Lung (tissue), 12 donors: ENCODE data around the gene ST8SIA1. TPM values are rescaled to one million over a fixed set of nuclear protein-coding genes. Genes with fewer than 3 reads are reported as not detected.

Experiments used
- ATAC-seq: fragments of 200-7000 bp; cut with Tn5 transposase; one replicate; pipeline ENCODE4 v1.9.1; 2020; ENCODE audit warnings: moderate number of reproducible peaks; ENCODE audit not compliant: insufficient read depth, low FRiP score
- DNase-seq, 3 donors: peaks; one replicate each; pipeline ENCODE4 v3.0.0-alpha.2; 2013 to 2017
- H3K27ac ChIP-seq, 2 donors: one replicate each; pipeline ENCODE4 v1.5.1; 2013; ENCODE audit warnings: mild to moderate bottlenecking in 2 of 2, moderate library complexity in 2 of 2, control low read depth in 1 of 2, inconsistent platforms in 1 of 2, low read depth in 1 of 2, low read length in 1 of 2
- H3K27me3 ChIP-seq, 3 donors: one replicate each; pipeline ENCODE4 v1.5.1; 2013; ENCODE audit warnings: low read length in 2 of 3; ENCODE audit not compliant: control insufficient read depth in 3 of 3, insufficient read depth in 3 of 3
- H3K36me3 ChIP-seq, 4 donors: one replicate each; pipeline ENCODE4 v1.5.1; 2013; ENCODE audit warnings: low read length in 4 of 4, mild to moderate bottlenecking in 1 of 4, moderate library complexity in 1 of 4; ENCODE audit not compliant: control insufficient read depth in 4 of 4, insufficient read depth in 4 of 4
- H3K4me1 ChIP-seq, 5 donors: one replicate each; pipeline ENCODE4 v1.5.1; 2013; ENCODE audit warnings: low read length in 5 of 5, mild to moderate bottlenecking in 2 of 5, moderate library complexity in 1 of 5; ENCODE audit not compliant: control insufficient read depth in 5 of 5, insufficient read depth in 5 of 5
- H3K4me3 ChIP-seq: one replicate; pipeline ENCODE4 v1.5.1; 2013; ENCODE audit warnings: mild to moderate bottlenecking, control low read depth, moderate library complexity
- H3K9ac ChIP-seq, 2 donors: one replicate each; pipeline ENCODE4 v1.5.1; 2013; ENCODE audit warnings: low read length in 2 of 2, control low read depth in 1 of 2; ENCODE audit not compliant: insufficient read depth in 1 of 2
- H3K9me3 ChIP-seq, 4 donors: one replicate each; pipeline ENCODE4 v1.5.1; 2013; ENCODE audit warnings: low read length in 3 of 4, mild to moderate bottlenecking in 1 of 4, moderate library complexity in 1 of 4; ENCODE audit not compliant: control insufficient read depth in 4 of 4, insufficient read depth in 3 of 4
- WGBS, 2 donors: extraction: QIAGEN DNeasy Blood & Tissue Kit; methylation state at CpG; one replicate each; pipeline ENCODE4 v1.1.7; 2013; 5-methylcytosine and 5-hydroxymethylcytosine counted together
- polyA plus RNA-seq, 2 donors: library from polyadenylated mRNA; stranded (reverse); fragments of 200-250 nt; gene quantifications; one replicate each; pipeline ENCODE4 v1.2.1, GENCODE V29; 2013
- total RNA-seq, 2 donors: library from RNA; depleted of rRNA in 1 of 2; stranded (reverse); fragments of >200 nt in 1 of 2; gene quantifications; one replicate each; pipeline ENCODE4 v1.2.1, GENCODE V29; 2014 to 2021
- TF ChIP-seq, protein P1 (sequence below): IDR thresholded peaks from 2 replicates; pipeline ENCODE4 v1.5.1; 2012; ENCODE audit warnings: mild to moderate bottlenecking; ENCODE audit errors: control extremely low read depth, extremely low read depth
- donor health status: control.
- donor health status: control.
- donor health status: Bipolar disorder and iron deficiency.
- donor health status: healthy.
- donor health status: DM: yes; HTN: yes; CAD: no.

The ST8SIA1 gene
- total and polyA plus RNA-seq, 4 donors, result 1.2 to 20.9 (median 3.5) TPM

DNA sequence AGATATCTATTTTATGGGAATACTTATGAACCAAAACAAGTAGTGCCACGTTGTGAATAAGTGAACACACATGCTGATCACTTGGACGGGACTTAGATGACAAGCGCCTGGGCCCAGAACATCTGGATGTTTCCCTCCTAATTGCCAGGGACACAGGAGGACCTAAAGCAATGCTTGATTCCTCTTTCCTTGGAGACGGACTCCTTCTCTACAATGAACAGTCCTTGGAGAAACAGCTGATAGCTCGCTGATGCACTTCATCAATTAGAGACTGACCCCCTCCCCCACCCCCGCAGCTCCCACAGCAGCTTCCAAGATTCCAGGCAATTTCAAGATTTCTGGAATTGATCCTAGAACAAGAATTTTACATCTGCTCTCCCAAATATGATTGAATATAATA is 86.4 kb downstream of the ST8SIA1 start:
- no peak overlapping the region for H3K9ac ChIP-seq
- peaks cover 0 to 2% (median 0%) of the 10 kb centered on the region in 4 donors for H3K36me3 ChIP-seq
- no peak overlapping the region for H3K27ac ChIP-seq
- ATAC-seq (no peak), DNase-seq (peak; percentile 90 to 98 (median 98))
- peaks cover 0 to 41% (median 7%) of the 10 kb centered on the region in 5 donors for H3K4me1 ChIP-seq
- TF ChIP-seq, protein P1, sequence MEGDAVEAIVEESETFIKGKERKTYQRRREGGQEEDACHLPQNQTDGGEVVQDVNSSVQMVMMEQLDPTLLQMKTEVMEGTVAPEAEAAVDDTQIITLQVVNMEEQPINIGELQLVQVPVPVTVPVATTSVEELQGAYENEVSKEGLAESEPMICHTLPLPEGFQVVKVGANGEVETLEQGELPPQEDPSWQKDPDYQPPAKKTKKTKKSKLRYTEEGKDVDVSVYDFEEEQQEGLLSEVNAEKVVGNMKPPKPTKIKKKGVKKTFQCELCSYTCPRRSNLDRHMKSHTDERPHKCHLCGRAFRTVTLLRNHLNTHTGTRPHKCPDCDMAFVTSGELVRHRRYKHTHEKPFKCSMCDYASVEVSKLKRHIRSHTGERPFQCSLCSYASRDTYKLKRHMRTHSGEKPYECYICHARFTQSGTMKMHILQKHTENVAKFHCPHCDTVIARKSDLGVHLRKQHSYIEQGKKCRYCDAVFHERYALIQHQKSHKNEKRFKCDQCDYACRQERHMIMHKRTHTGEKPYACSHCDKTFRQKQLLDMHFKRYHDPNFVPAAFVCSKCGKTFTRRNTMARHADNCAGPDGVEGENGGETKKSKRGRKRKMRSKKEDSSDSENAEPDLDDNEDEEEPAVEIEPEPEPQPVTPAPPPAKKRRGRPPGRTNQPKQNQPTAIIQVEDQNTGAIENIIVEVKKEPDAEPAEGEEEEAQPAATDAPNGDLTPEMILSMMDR, result no peak
- no peaks in the 10 kb centered on the region for H3K27me3 ChIP-seq
- H3K9me3 ChIP-seq, result no peaks in the 10 kb centered on the region
- no peak overlapping the region for H3K4me3 ChIP-seq
- WGBS, 2 donors, result 76 to 85% methylated on average over 6 of the region's 6 CpGs

DNA sequence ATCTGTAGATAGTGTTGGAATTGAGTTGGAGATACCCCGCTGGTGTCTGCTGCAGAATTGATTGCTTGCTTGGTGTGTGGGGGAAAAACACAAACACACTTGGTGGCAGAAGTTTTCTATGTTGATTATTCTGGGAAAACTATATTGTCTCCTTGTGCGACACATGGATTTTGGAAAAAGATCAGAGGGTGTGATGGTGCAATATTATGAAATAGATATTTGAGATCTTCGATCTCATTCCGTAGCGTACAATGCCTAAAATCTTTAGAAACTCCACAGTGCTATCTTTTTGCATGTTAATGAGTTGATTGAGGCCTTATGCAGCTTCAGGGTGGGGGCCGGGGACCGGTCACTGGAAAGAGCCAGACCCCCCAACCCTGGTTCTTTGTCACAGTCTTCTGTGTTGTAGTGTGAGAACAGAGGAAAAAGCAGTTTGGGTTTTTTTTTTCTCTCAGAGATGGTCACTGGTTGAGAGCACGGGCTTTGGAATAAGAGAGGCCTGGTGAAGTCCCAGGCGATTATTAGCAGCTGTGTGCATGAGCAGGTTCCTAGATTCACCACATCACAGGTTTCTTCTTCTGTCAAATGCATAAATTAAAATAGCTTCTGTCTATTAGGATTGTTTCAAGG is 88.2 kb downstream of the ST8SIA1 start:
- Histone ChIP-seq H3K27me3 (no peaks in the 10 kb centered on the region), H3K4me1 (peaks cover 0 to 31% (median 6%) of the 10 kb centered on the region in 5 donors), H3K9me3 (no peaks in the 10 kb centered on the region), H3K27ac (no peak overlapping the region), H3K4me3 (no peak overlapping the region), H3K36me3 (peaks cover 0 to 2% (median 0%) of the 10 kb centered on the region in 4 donors), H3K9ac (no peak overlapping the region)
- WGBS, 2 donors, result 88 to 89% methylated on average over 9 of the region's 9 CpGs
- TF ChIP-seq, protein P1, result no peak
- ATAC-seq (no peak), DNase-seq (peak in 2 of 3 donors; percentile 50 to 65)

DNA sequence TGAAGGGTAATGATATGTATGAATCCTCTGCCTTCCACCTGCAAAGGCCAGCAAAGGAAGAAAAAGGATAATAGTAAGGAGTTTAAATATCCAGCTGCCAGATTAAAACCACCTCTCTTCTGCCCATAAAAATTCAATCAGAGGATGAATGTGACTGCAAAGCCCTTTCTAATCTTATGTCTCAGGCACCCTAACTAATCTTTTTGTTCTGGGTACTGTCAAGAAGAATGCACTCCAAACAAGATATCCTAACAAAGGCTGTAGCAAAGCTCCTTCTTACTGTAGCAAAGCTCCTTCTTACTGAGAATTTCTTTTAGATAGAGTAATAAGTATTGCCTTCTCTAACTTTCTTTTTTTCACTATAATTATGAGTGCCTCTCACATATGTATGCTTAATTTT is 91.8 kb downstream of the ST8SIA1 start:
- Histone ChIP-seq H3K4me1 (peaks cover 0 to 21% (median 2%) of the 10 kb centered on the region in 5 donors), H3K36me3 (peaks cover 0 to 2% (median 0%) of the 10 kb centered on the region in 4 donors), H3K9ac (no peak overlapping the region), H3K27me3 (no peaks in the 10 kb centered on the region), H3K4me3 (no peak overlapping the region), H3K9me3 (peaks cover 0 to 3% (median 0%) of the 10 kb centered on the region in 4 donors), H3K27ac (no peak overlapping the region)
- TF ChIP-seq, protein P1, result no peak
- ATAC-seq (no peak), DNase-seq (no peak)

DNA sequence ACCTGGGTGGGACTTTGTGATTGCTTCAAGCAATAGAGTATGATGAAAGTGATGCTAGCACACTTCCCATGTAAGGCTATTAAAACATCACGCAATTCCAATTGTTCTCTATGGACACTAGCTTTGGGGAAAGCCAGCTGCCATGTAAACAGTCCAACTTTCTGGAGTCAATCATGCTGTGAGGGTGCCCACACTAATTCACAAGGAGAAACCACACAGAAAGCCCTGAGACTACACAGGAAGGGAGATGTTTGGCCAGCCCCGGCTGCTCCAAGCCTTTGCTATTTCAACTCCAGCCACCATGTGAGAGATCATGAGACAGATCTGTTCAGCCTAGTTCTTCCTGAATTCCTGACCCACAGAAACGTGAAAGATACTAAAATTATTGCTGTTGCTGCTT is 96.3 kb downstream of the ST8SIA1 start:
- ATAC-seq (no peak), DNase-seq (no peak)
- WGBS, 2 donors, result 69 to 71% methylated on average over 3 of the region's 3 CpGs
- H3K4me3 ChIP-seq, result no peak overlapping the region
- no peaks in the 10 kb centered on the region for H3K27me3 ChIP-seq
- TF ChIP-seq, protein P1, result no peak
- no peak overlapping the region for H3K9ac ChIP-seq
- no peaks in the 10 kb centered on the region for H3K36me3 ChIP-seq
- H3K4me1 ChIP-seq, result no peaks in the 10 kb centered on the region
- H3K9me3 ChIP-seq, result peaks cover 0 to 3% (median 0%) of the 10 kb centered on the region in 4 donors
- no peak overlapping the region for H3K27ac ChIP-seq
